GM12878 (cell line): Measurements from ENCODE around the gene ATF3. TPM values are rescaled to one million over a fixed set of nuclear protein-coding genes. Genes with fewer than 3 reads are reported as not detected.
A peak's percentile ranks its signal among the peaks of the same experiment; 100 is the strongest.

Experiments
- ATAC-seq: fragments of 200-7000 bp; cut with Tn5 transposase; 3 replicates; pipeline ENCODE4 v1.9.1; 2020; ENCODE audit warnings: mild to moderate bottlenecking, moderate library complexity
- BruUV-seq: library from RNA; stranded (reverse); fragments of 400-500 nt; replicated peaks from 2 replicates; lab custom pipeline; 2021; lab: Mats Ljungman, UMichigan
- CTCF ChIA-PET: fragments of 300-600 bp; sonication (Branson Sonifier 250); formaldehyde crosslinking; extraction: SDS; loops from one replicate; lab custom pipeline; 2021; ENCODE audit warnings: inconsistent platforms; lab: Yijun Ruan, JAX
- POLR2A ChIA-PET: fragments of 350-600 bp; formaldehyde crosslinking; extraction: SDS; loops from one replicate; lab custom pipeline; 2021; ENCODE audit warnings: inconsistent platforms; lab: Charles Lee
- RAD21 ChIA-PET: fragments of 300-600 bp; sonication (Branson Sonifier 250); formaldehyde crosslinking; loops from one replicate; lab custom pipeline; 2023; ENCODE audit warnings: antibody characterized with exemption; ENCODE audit not compliant: unreplicated experiment; lab: Charles Lee
- SMC1A ChIA-PET: fragments of 300-600 bp; sonication (Branson Sonifier 250); formaldehyde crosslinking; loops from one replicate; lab custom pipeline; 2023; ENCODE audit not compliant: unreplicated experiment, uncharacterized antibody; lab: Charles Lee
- DNase-seq: peaks from one replicate; pipeline ENCODE4 v3.0.0-alpha.2; 2011; ENCODE audit warnings: low read depth, low spot score
- FAIRE-seq: peaks from 3 replicates; lab custom pipeline; 2011; peaks lifted over from hg19 to GRCh38; lab: Jason Lieb, UNC
- H2AFZ ChIP-seq: 2 replicates; pipeline ENCODE4 v1.6.0; 2011; ENCODE audit warnings: low read depth, low read length, control low read depth; ENCODE audit not compliant: control insufficient read depth
- H3K27ac ChIP-seq: 2 replicates; pipeline ENCODE4 v1.5.1; 2011; ENCODE audit warnings: control low read depth; ENCODE audit not compliant: control insufficient read depth, insufficient read depth
- H3K27me3 ChIP-seq, 2 experiments: replicated peaks in 1 of 2; 2 replicates each; pipeline versions ENCODE4 v1.6.0 to v1.6.1; 2011; ENCODE audit warnings: low read length in 1 of 2; ENCODE audit not compliant: control insufficient read depth in 2 of 2, insufficient read depth in 2 of 2
- H3K36me3 ChIP-seq, 2 experiments: 2 replicates each; pipeline ENCODE4 v1.5.1; 2011; ENCODE audit warnings: low read length in 1 of 2; ENCODE audit not compliant: control insufficient read depth in 2 of 2, insufficient read depth in 2 of 2
- H3K4me1 ChIP-seq: 2 replicates; pipeline ENCODE4 v1.6.1; 2011; ENCODE audit warnings: mild to moderate bottlenecking, low read length, moderate library complexity, mixed read lengths; ENCODE audit not compliant: control insufficient read depth, insufficient read depth
- H3K4me2 ChIP-seq: 2 replicates; pipeline ENCODE4 v1.6.0; 2011; ENCODE audit warnings: control low read depth; ENCODE audit not compliant: control insufficient read depth, insufficient read depth
- H3K4me3 ChIP-seq: fragments of 200-600 bp; sonication (generic); 2 replicates; pipeline ENCODE4 v1.5.1; 2016
- H3K79me2 ChIP-seq: 2 replicates; pipeline ENCODE4 v1.6.0; 2011; ENCODE audit warnings: low read length; ENCODE audit not compliant: control insufficient read depth, insufficient read depth
- H3K9ac ChIP-seq: 2 replicates; pipeline ENCODE4 v1.8.0; 2011; ENCODE audit warnings: low read length, control low read depth, mixed read lengths; ENCODE audit not compliant: control insufficient read depth, insufficient read depth
- H3K9me3 ChIP-seq: replicated peaks from 3 replicates; pipeline ENCODE4 v1.5.1; 2011; ENCODE audit warnings: mild to moderate bottlenecking, low read length; ENCODE audit not compliant: control insufficient read depth, insufficient read depth
- H4K20me1 ChIP-seq: 2 replicates; pipeline ENCODE4 v1.6.0; 2011; ENCODE audit not compliant: control insufficient read depth, insufficient read depth
- ATF7 ChIP-seq: fragments of 450-650 bp; IDR thresholded peaks from 2 replicates; pipeline ENCODE4 v1.6.1; 2016; ENCODE audit warnings: low read depth, mild to moderate bottlenecking
- CREB1 ChIP-seq: IDR thresholded peaks from 2 replicates; pipeline ENCODE4 v1.6.1; 2012; ENCODE audit warnings: low read depth, mild to moderate bottlenecking, inconsistent platforms
- CREM ChIP-seq: IDR thresholded peaks from 2 replicates; pipeline ENCODE4 v1.6.1; 2014; ENCODE audit warnings: antibody characterized with exemption, low read depth
- KAT2A ChIP-seq: conservative IDR thresholded peaks from 2 replicates; pipeline ENCODE4 v1.6.1; 2011; ENCODE audit warnings: low read depth, low read length; ENCODE audit not compliant: control insufficient read depth
- RUNX3 ChIP-seq: IDR thresholded peaks from 2 replicates; pipeline ENCODE4 v1.6.1; 2012; ENCODE audit warnings: low read length, inconsistent platforms
- SIN3A ChIP-seq: IDR thresholded peaks from 2 replicates; pipeline ENCODE4 v1.6.1; 2012; ENCODE audit warnings: low read depth, low read length, improper control_type of control experiment
- ZZZ3 ChIP-seq: IDR thresholded peaks from 2 replicates; pipeline ENCODE4 v1.6.1; 2011; ENCODE audit warnings: low read depth; ENCODE audit not compliant: control insufficient read depth, insufficient read length
- WGBS: methylation state at CpG from one replicate; pipeline ENCODE4 v1.1.6; 2016; ENCODE audit warnings: low lambda C conversion rate; ENCODE audit not compliant: insufficient replicate concordance, insufficient coverage; ENCODE audit errors: missing lambda C conversion rate; 5-methylcytosine and 5-hydroxymethylcytosine counted together
- in situ Hi-C: fragments of 300-500 bp; cut with MboI; formaldehyde crosslinking; loops from 9 replicates; pipeline ENCODE4 v1.14.3; 2018; ENCODE audit warnings: mixed read lengths
- intact Hi-C: fragments of 100-400 bp; cut with micrococcal nuclease; formaldehyde crosslinking; loops from one replicate; pipeline ENCODE4 v1.14.2; 2022; ENCODE audit not compliant: unreplicated experiment
- polyA plus RNA-seq, 11 experiments: library from polyadenylated mRNA; depleted of rRNA in 4 of 11; unstranded in 6 of 11; stranded (reverse) in 5 of 11; fragments of >200 nt; fragmentation: Nextera tagmentation in 4 of 11; fragmentation: Illumina TruSeq in 1 of 11; extraction: Ambion mirVana in 4 of 11; extraction: Trizol in 1 of 11; gene quantifications; 1 replicate in 1 of 11; 2 replicates in 10 of 11; pipeline versions ENCODE4 v1.2.1 to v1.2.3, GENCODE V29; 2011 to 2016; ENCODE audit warnings: inconsistent platforms in 2 of 11, missing spikeins in 2 of 11, low read depth in 1 of 11
- total RNA-seq, 4 experiments: library from RNA; depleted of rRNA in 3 of 4; stranded (reverse); fragments of >200 nt in 3 of 4; fragmentation: Illumina TruSeq in 1 of 4; extraction: Trizol in 1 of 4; gene quantifications; 2 replicates each; pipeline versions ENCODE4 v1.2.1 to v1.2.3, GENCODE V29; 2013 to 2021

ATF3 gene
- total and polyA plus RNA-seq, 10 of the 15 experiments (the other 5 are each of a cell fraction or from before 2014, with no cell fraction given): 3.0 to 13.9 (median 8.3) TPM

- Histone ChIP-seq H2AFZ (no peak overlapping the region), H4K20me1 (no peaks in the 10 kb centered on the region), H3K36me3 (no peaks in the 10 kb centered on the region), H3K27me3 (no peaks in the 10 kb centered on the region), H3K4me1 (peaks cover 20% of the 10 kb centered on the region), H3K79me2 (no peaks in the 10 kb centered on the region), H3K4me2 (no peak overlapping the region), H3K9ac (no peak overlapping the region), H3K27ac (no peak overlapping the region), H3K4me3 (no peak overlapping the region), H3K9me3 (no peaks in the 10 kb centered on the region)
- CTCF ChIA-PET: interaction anchor here (0.7 to 1.4 kb wide), 2 partner anchors 32 to 46 kb away, joined by 4 read pairs; no protein-coding TSS in a partner anchor
- in situ Hi-C loops (no loop called here), intact Hi-C loops (loop anchor here (5.0 kb wide), 1 partner anchor 88 kb away; no protein-coding TSS in a partner anchor)
- BruUV-seq: no TSS peak
- 87% methylated on average over 4 of the region's 4 CpGs for WGBS
- SMC1A ChIA-PET: no interaction called here
- FAIRE-seq: no peak
- POLR2A ChIA-PET: interaction anchor here (3.8 kb wide), 1 partner anchor 43 kb away, joined by 25 read pairs; the partner anchor contains the start of gene ATF3
- TF ChIP-seq CREB1 (0 out of 2 replicates have a peak, but pooled peaks have one; percentile 16), SIN3A (no peak), CREM (0 out of 2 replicates have a peak, but pooled peaks have one; percentile 34), ZZZ3 (no peak), ATF7 (peak; percentile 47; the same call in 1 of the 2 replicates), KAT2A (no peak), RUNX3 (peak; percentile 33; the same call in 1 of the 2 replicates)
- no peak for ATAC-seq
- RAD21 ChIA-PET: no interaction called here
- DNase-seq: no peak
These were observed 43.5 kb upstream of the ATF3 start for GRCh38 chr1:212565079-212565478.
